ENCODE data around the gene SPOUT1.
A peak's percentile ranks its signal among the peaks of the same experiment; 100 is the strongest.
"Not testable (repeated sequence)": the region's sequence is repeated elsewhere in the genome, so short reads cannot be mapped to it uniquely, and the experiment has no call there.

The SPOUT1 gene

GRCh38 chr9:128808543-128808942 is 21.1 kb downstream of the SPOUT1 start:
- DNase-seq, result no peak

GRCh38 chr9:128807827-128808226 is 21.8 kb downstream of the SPOUT1 start:
- DNase-seq, result no peak

- no peak for DNase-seq
These were observed 23.9 kb downstream of the SPOUT1 start for GRCh38 chr9:128805661-128806060.

- DNase-seq, result no peak
These were observed 27.1 kb downstream of the SPOUT1 start for GRCh38 chr9:128802482-128802881.

GRCh38 chr9:128800061-128800460 is 29.5 kb downstream of the SPOUT1 start:
- no peak for DNase-seq

- no peak for DNase-seq
These were observed 30.7 kb downstream of the SPOUT1 start for GRCh38 chr9:128798896-128799295.

- not testable (repeated sequence) for DNase-seq
These were observed 34.6 kb downstream of the SPOUT1 start for GRCh38 chr9:128794961-128795360.

GRCh38 chr9:128792978-128793686 is 36.5 kb downstream of the SPOUT1 start:
- DNase-seq, result no peak

- DNase-seq, result no peak
These were observed 37.5 kb downstream of the SPOUT1 start for GRCh38 chr9:128792134-128792533.

- no peak for DNase-seq
These were observed 39.1 kb downstream of the SPOUT1 start for GRCh38 chr9:128790536-128790935.

- DNase-seq, result no peak
These were observed 41.1 kb downstream of the SPOUT1 start for GRCh38 chr9:128788445-128788844.

- no peak for DNase-seq
These were observed 41.9 kb downstream of the SPOUT1 start for GRCh38 chr9:128787659-128788058.

GRCh38 chr9:128786681-128787601 is 42.7 kb downstream of the SPOUT1 start, which contains the start of gene TBC1D13:
TSS of gene TBC1D13 (plus strand) at chr9:128787253. CDS start at chr9:128787354, 101 bp downstream.
- peak; percentile 79 to 92 for DNase-seq

GRCh38 chr9:128785427-128785826 is 44.2 kb downstream of the SPOUT1 start:
- no peak for DNase-seq

GRCh38 chr9:128782669-128783068 is 46.9 kb downstream of the SPOUT1 start:
- no peak for DNase-seq

- DNase-seq, result no peak
These were observed 48.2 kb downstream of the SPOUT1 start for GRCh38 chr9:128781187-128782070.

- not testable (repeated sequence) for DNase-seq
These were observed 49.5 kb downstream of the SPOUT1 start for GRCh38 chr9:128780093-128780492.

- no peak for DNase-seq
These were observed 54.8 kb downstream of the SPOUT1 start for GRCh38 chr9:128774804-128775203.

- DNase-seq, result no peak
These were observed 56.5 kb downstream of the SPOUT1 start for GRCh38 chr9:128773049-128773448.

- peak; percentile 79 to 87 for DNase-seq
These were observed 57.7 kb downstream of the SPOUT1 start, which contains the start of gene ZER1 for GRCh38 chr9:128771745-128772519. TSS of gene ZER1 (minus strand) at chr9:128771927. CDS start at chr9:128755565, 16,362 bp downstream.

GRCh38 chr9:128771094-128771721 is 58.4 kb downstream of the SPOUT1 start:
- DNase-seq, result peak in 1 of 2 experiments; percentile 13
